Activated T-cell treated with anti-CD3 and anti-CD28 coated beads for 48 hours (primary cell): ENCODE results near the gene DDOST.
A peak's percentile ranks its signal among the peaks of the same experiment; 100 is the strongest.

Source experiments
- DNase-seq: peaks from one replicate; pipeline ENCODE4 v3.0.0-alpha.2; 2020; ENCODE audit warnings: low read depth

Gene DDOST

GRCh38 chr1:20661207-20662109 is at the start of gene DDOST:
Gene DDOST (minus strand): TSS chr1:20661369. CDS start chr1:20661350, 19 bp downstream.
- peak; percentile 96 for DNase-seq

GRCh38 chr1:20710469-20711284 is 49.5 kb upstream of the DDOST start:
- no peak for DNase-seq

- DNase-seq: no peak
Observed at GRCh38 chr1:20709868-20710267, 48.7 kb upstream of the DDOST start.

- DNase-seq: no peak
Observed at GRCh38 chr1:20708891-20709290, 47.7 kb upstream of the DDOST start.

GRCh38 chr1:20708057-20708456 is 46.9 kb upstream of the DDOST start:
- DNase-seq: no peak

GRCh38 chr1:20706841-20707240 is 45.7 kb upstream of the DDOST start:
- DNase-seq: no peak

GRCh38 chr1:20705203-20705755 is 44.1 kb upstream of the DDOST start:
- no peak for DNase-seq

- DNase-seq: no peak
Observed at GRCh38 chr1:20704390-20705202, 43.4 kb upstream of the DDOST start.

- DNase-seq: no peak
Observed at GRCh38 chr1:20703124-20703756, 42.1 kb upstream of the DDOST start.

- DNase-seq: no peak
Observed at GRCh38 chr1:20702416-20702815, 41.2 kb upstream of the DDOST start.

GRCh38 chr1:20701847-20702246 is 40.7 kb upstream of the DDOST start:
- no peak for DNase-seq

- no peak for DNase-seq
Observed at GRCh38 chr1:20701446-20701845, 40.3 kb upstream of the DDOST start.

- DNase-seq: no peak
Observed at GRCh38 chr1:20700636-20701215, 39.6 kb upstream of the DDOST start.

GRCh38 chr1:20699558-20699957 is 38.4 kb upstream of the DDOST start:
- DNase-seq: no peak

GRCh38 chr1:20698195-20698910 is 37.2 kb upstream of the DDOST start:
- DNase-seq: no peak

- no peak for DNase-seq
Observed at GRCh38 chr1:20697563-20697962, 36.4 kb upstream of the DDOST start.

GRCh38 chr1:20696397-20697333 is 35.5 kb upstream of the DDOST start:
- DNase-seq: peak; percentile 66

- DNase-seq: no peak
Observed at GRCh38 chr1:20695515-20695914, 34.3 kb upstream of the DDOST start.

GRCh38 chr1:20693623-20694022 is 32.5 kb upstream of the DDOST start:
- no peak for DNase-seq
